HG03066 (cell line): ENCODE results near the gene KCNK15.
"Not testable (repeated sequence)": the region's sequence is repeated elsewhere in the genome, so short reads cannot be mapped to it uniquely, and the experiment has no call there.

Source experiments
- ATAC-seq: cut with Tn5 transposase; IDR thresholded peaks from one replicate; pipeline ENCODE4 v1.9.1; 2021; ENCODE audit warnings: low read depth; ENCODE audit not compliant: unreplicated experiment

The KCNK15 gene

DNA sequence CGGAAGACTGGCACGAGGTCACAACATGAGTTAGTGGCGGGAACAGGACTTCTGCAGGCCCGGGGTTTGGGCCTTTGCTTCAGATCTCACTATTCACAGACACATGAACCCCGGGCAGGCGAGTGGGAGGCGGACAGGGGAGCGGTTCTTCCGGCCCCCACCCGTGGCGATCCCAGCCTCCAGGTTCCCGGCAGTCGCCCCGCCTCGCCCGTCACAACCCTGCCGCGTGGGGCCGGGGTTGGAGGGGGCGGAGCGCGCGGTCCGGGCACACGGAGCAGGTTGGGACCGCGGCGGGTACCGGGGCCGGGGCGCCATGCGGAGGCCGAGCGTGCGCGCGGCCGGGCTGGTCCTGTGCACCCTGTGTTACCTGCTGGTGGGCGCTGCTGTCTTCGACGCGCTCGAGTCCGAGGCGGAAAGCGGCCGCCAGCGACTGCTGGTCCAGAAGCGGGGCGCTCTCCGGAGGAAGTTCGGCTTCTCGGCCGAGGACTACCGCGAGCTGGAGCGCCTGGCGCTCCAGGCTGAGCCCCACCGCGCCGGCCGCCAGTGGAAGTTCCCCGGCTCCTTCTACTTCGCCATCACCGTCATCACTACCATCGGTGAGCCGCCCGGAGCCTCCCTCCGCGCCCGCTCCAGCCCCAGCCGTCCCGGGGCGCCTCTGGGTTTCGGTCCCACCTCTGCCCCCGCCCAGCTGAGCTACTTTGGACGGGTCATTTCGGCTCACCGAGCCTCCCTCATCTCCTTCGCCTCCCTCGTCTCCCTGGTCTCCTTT lies at the start of gene KCNK15:
Gene KCNK15, plus strand, starts transcription at position 268 of the 769 bp plus-strand sequence. Its CDS starts 46 bp downstream, at position 314.
- ATAC-seq, result no peak

DNA sequence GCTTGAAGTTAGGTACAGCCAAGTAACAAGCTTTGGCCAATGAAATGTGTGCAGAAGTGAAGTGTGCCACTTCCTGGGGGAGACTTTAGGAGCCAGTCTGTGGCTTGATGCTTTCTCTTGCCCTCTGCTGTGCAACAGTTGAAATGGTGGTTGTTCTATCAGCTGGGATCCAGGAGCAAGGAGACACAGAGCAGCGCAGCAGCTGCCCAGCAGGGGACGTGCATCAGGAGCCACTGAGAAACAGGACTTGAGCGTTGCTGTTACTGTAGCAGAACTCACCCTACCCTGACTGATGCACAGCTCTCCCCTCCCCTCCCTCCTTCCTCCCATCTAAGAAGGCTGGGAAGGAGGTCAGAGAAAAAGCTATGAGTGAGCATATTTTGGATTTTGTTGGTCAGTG lies 49.4 kb upstream of the KCNK15 start:
- ATAC-seq, result no peak

DNA sequence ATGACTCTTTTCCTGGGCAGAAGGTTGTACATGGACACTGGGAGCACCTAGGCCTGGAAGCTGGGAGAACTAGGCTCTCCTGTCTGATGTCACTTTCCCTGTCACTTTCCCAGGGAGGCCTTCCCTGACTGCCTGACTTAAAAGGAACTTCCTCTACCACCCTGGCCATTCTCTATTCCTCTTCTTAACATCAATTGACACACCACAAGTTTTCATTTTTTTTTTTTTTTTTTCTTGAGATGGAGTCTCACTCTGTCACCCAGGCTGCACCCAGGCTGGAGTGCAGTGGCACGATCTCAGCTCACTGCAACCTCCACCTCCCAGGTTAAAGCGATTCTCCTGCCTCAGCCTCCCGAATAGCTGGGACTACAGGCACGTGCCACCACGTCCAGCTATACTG lies 48.6 kb upstream of the KCNK15 start:
- ATAC-seq, result not testable (repeated sequence)

GRCh38 chr20:44698351-44698750 lies 47.3 kb upstream of the KCNK15 start:
- no peak for ATAC-seq

GRCh38 chr20:44700306-44700705 lies 45.4 kb upstream of the KCNK15 start:
- ATAC-seq, result no peak

DNA sequence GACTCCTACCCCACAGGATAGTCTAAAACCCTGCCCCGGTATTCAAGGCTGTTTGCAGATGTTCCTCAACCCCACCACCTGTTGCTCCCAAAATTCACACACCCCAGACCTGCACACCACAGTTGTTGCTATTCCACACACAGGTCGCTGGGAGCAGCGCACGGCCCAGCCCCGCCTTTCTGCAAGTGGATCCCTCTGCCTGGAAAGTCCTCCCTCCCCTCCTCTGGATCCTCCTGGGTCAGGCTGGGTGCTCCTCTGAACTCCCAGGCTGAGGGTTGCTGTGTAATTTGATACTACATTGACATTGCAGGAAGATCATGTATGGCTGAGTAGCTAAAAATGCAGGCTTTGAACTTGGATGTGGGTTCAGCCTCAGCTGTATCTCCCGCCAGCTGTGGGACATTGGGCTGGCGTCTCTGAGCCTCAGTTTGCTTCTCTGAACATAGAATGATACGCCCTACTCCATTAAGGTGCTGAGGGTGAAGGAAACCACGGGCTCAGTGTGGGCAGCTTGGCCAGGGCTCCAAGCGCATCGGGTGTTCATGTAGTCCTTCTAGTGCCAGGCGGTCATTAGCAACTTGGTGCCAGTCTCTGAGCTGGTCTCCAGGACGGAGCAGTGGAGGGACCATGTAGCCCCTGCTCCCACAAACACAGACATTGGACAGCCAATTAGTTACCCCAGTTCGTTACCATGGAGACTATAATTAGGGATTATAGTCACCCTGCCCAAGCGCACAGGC lies 44.4 kb upstream of the KCNK15 start:
- ATAC-seq, result no peak

GRCh38 chr20:44701858-44702256 lies 43.8 kb upstream of the KCNK15 start:
- no peak for ATAC-seq

- no peak for ATAC-seq
Observed at GRCh38 chr20:44702776-44703175, 42.9 kb upstream of the KCNK15 start.

DNA sequence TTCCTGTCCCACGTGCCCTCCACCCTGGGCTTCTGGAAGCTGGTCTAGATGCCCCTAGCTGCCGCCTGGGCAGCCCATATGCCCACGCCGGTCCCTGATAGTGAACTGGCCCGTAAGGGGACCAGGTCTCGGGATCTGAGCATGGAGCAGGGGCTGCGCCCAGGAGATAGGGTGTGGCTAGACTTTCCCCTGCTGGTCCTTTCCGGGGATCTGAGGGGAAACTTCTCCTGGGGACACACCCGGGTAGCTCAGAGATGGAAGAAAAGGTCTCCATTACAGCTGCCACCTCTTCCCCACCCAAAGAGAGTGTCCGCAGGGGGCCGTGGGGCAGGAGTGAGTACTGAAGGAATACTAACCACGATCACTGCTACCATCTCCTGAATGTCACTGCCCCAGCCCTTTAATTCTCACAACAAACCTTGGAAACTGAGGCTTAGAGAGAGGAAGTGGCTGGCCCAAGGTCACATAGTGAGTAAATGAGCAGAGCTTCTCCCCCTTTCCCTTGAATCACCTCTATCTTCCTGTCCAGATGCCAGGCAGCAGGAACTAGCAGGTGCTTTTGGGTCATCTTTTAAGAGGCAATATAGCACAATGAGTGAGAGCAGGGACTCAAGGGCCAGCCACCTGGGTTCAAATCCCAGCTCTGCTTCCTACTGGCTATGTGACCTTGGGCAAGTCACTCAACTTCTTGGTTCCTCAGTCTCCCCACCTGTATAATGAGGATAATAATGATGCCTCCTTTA lies 42.3 kb upstream of the KCNK15 start:
- ATAC-seq, result no peak

- ATAC-seq, result no peak
Observed at GRCh38 chr20:44703956-44704488, 41.6 kb upstream of the KCNK15 start.

- ATAC-seq, result no peak
Observed at GRCh38 chr20:44704551-44704971, 41.1 kb upstream of the KCNK15 start.

DNA sequence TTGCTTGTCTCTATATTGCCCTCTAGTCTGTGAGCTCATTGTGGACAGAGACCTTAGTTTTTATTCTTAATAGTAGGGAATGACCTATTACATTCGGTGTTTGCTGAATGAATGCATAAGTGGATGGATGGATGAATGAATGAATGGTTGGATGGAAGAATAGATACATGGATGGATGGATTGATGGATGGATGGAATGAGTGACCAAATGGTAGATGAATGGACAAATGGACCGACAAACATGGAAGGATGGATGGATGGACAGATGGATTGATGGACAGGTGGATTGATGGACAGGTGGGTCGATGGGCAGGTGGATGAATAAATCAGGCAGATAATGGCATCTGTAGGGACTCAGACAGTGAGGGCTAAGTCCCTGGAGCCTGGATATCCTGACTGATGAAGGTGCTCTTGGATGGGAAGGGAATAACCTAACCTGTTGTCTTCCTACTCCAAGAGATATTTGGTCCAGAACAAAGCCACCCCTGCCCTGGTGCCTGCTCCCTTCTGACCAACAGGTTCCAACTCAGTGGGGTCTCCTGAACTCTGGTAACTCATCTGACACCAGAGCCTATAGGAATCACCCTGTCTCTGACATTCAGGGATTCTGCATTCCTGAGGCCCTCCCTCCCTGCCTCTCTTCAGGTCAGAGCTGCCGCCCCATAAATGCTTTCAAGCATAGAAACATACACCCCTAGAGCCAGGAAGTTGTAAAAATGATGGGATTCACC lies 40.1 kb upstream of the KCNK15 start:
- no peak for ATAC-seq

DNA sequence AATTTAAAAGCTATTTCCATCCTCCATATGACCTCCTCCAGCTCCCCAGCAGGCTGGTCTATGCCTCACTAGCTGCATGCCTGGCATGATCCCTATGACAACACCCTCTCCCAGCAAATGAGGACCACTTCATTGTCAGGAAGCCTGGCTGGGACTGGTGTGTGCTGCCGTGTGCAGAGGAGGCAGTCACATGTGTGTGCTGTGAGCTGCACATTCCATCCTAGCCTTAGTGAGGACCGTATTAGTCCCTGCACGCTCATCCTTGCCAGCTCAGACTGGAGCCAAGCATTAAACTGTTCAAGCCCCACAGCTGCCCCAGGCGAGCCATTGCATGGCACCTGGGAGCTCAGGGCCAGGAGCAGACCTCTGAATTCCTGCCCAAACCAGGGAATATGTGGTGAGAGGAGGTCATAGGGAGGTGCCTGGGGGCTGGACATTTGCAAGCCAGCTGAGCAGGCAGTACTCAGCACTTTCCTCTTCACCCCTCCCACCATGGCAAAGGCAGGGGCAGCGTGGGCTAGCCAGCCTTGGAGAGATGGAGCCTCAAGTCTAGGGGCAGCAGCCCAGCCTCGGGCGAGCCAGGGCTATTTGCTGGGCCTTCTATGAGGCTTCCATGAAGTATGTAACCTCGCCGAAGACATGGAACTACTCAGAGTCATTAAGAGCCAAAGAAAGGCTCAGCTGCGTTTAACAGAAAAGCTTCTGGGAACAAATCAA lies 39.2 kb upstream of the KCNK15 start:
- ATAC-seq, result no peak

DNA sequence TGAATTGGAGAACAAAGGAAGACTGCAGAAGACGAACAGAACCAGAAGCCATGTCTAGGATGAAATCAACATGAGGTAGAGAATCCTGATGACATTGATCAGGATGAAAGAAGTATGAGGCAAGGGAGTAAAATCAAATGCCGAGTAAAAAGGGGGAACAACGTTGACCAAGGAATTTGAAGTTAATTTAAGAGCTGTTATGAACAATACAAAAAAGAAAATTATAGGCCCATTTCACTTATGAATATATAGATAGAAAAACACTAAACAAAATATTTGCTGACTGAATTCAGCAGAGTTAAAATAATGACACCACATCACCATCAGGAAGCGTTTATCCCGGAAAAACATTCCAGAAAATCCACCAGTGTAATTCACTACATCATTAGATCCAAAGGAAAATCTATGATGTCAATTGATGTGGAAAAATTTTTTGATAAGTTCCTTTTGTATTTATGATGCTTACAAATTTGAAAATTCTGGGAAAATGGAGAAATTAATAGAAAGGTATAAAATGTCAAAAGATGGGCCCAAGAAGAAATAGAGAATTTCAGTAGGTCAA lies 38.6 kb upstream of the KCNK15 start:
- no peak for ATAC-seq

DNA sequence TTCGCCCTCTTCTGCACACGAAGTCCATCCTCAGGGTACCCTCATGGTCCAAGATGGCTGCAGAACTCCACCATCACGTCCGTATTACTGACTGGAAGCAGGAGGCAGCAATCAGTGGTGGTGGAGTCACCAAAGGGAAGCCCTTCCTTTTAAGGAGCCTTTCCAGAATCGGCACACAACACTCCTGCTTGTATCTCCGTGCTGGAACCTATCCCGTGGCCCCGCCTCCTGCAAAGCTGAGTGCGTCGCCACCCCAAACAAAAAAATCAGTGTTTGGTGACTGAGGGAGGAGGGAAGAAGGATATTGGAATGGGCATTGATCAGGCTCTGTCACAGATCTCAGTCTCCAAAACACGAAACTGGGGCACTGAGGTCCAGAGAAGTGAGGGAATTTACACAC lies 36.3 kb upstream of the KCNK15 start:
- ATAC-seq, result no peak

GRCh38 chr20:44709797-44710196 lies 35.9 kb upstream of the KCNK15 start:
- ATAC-seq, result no peak

- no peak for ATAC-seq
Observed at GRCh38 chr20:44711237-44711636, 34.4 kb upstream of the KCNK15 start.

DNA sequence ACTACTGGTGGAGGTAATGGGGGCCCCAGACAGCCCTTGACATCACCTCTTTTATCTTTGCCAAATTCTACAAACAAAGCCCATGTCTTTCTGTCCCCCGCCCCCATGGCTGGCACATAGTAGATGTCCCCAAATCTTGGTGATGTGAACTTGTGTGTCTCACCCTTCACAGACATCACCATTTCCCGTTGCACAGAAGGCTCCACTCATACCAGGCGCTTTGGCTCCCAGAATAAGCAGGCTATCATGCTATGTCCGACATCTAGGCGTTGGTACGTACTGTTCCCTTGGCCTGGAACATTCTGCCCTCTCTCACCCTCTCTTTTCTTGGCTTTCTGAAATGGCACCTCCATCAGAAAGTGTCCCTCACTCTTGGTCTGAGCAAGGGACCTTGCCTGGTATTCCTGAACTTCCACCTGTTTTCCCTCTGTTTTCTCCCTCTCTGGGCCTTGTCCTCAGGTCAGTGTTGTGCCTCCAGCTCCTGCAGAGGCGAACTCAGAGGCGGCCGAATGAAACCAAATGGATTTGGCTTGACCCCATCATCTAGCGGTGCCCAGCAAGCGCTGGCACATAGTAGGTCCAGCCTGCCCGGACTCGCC lies 31.5 kb upstream of the KCNK15 start:
- no peak for ATAC-seq
